NB4 (cell line): ENCODE data around the gene PDE8B.

ENCODE experiments used
- MYC ChIP-seq: IDR thresholded peaks from 2 replicates; pipeline ENCODE4 v1.6.1; 2011; ENCODE audit warnings: low read depth, low read length
- POLR2A ChIP-seq: IDR thresholded peaks from 2 replicates; pipeline ENCODE4 v1.6.1; 2011; ENCODE audit warnings: mild to moderate bottlenecking; ENCODE audit not compliant: insufficient read length; ENCODE audit errors: extremely low read depth
- TF ChIP-seq, protein P1 (sequence below): IDR thresholded peaks from one replicate; pipeline ENCODE4 v1.5.1; 2012; ENCODE audit warnings: low read depth, low read length
- TF ChIP-seq, protein P2 (sequence below): IDR thresholded peaks from 2 replicates; pipeline ENCODE4 v1.6.1; 2011; ENCODE audit warnings: low read depth, low read length

DNA sequence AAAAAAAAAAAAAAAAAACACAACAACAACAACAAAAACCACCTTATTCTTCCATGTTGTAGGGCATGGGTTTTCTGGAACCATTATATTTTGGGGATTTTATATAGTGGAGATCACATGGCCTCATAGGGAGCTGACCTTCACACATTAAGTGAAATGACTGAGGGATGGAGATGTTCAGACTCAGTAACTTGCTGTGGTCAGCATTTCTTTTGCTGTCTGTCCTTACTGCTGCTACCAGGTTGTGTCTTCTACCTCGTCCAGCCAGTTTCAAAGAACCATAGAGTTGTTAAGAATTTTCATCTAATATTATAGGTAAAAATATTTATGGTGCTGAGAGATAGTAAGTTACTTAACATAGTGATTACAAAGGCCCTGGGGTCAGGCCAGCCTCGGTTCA lies 107.6 kb downstream of the PDE8B start:
- TF ChIP-seq, protein P1, sequence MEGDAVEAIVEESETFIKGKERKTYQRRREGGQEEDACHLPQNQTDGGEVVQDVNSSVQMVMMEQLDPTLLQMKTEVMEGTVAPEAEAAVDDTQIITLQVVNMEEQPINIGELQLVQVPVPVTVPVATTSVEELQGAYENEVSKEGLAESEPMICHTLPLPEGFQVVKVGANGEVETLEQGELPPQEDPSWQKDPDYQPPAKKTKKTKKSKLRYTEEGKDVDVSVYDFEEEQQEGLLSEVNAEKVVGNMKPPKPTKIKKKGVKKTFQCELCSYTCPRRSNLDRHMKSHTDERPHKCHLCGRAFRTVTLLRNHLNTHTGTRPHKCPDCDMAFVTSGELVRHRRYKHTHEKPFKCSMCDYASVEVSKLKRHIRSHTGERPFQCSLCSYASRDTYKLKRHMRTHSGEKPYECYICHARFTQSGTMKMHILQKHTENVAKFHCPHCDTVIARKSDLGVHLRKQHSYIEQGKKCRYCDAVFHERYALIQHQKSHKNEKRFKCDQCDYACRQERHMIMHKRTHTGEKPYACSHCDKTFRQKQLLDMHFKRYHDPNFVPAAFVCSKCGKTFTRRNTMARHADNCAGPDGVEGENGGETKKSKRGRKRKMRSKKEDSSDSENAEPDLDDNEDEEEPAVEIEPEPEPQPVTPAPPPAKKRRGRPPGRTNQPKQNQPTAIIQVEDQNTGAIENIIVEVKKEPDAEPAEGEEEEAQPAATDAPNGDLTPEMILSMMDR, result no peak
- TF ChIP-seq MYC (no peak), POLR2A (no peak)
- TF ChIP-seq, protein P2, sequence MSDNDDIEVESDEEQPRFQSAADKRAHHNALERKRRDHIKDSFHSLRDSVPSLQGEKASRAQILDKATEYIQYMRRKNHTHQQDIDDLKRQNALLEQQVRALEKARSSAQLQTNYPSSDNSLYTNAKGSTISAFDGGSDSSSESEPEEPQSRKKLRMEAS, result no peak
